Heart left ventricle (tissue), 13 donors: Measurements from ENCODE around the gene GGA2.

Experiments used
- POLR2A ChIP-seq, 2 donors: fragments of 450-650 bp; IDR thresholded peaks; one replicate each; pipeline ENCODE4 v1.6.1; 2017; ENCODE audit warnings: antibody characterized with exemption in 2 of 2, mild to moderate bottlenecking in 2 of 2, moderate library complexity in 2 of 2
- TF ChIP-seq, protein P1 (sequence below), 12 donors: fragments of 200-600 bp; sonication (generic) in 4 of 12; IDR thresholded peaks; one replicate each; pipeline versions ENCODE4 v1.5.0 to v1.8.0; 2018 to 2022; ENCODE audit warnings: antibody characterized with exemption in 12 of 12, mild to moderate bottlenecking in 5 of 12
- donor health status: ischemic (EF 13 %, LVEDD 7.1; RV severe dilation, severe dysfunction).
- donor health status: DM: no; HTN: yes; CAD: no.
- donor health status: DM: no; HTN: no; CAD: no.
- donor health status: ischemic (EF 25% LVEDD 6.9; RV normal size, moderate dysfunction).
- donor health status: ischemic (EF 25% LVEDD 5.7; RV mildly dilated, moderate dysfunction).
- donor health status: ischemic (EF 35%, LVEDD 5.7; RV mildly dilated, moderate dysfunction).
- donor health status: nonischemic (EF 11% LVEDD 7.7; RV severe dilation, severe dysfunction).
- donor health status: DM: yes; HTN: yes; CAD: no.
- donor health status: PGD.
- donor health status: ischemic (EF 29% LVEDD 5.4; RV normal size, mild dysfunction).
- donor health status: nonischemic (EF 23%, LVEDD 6.1; RV moderate dilation, normal function).

- TF ChIP-seq, protein P1, sequence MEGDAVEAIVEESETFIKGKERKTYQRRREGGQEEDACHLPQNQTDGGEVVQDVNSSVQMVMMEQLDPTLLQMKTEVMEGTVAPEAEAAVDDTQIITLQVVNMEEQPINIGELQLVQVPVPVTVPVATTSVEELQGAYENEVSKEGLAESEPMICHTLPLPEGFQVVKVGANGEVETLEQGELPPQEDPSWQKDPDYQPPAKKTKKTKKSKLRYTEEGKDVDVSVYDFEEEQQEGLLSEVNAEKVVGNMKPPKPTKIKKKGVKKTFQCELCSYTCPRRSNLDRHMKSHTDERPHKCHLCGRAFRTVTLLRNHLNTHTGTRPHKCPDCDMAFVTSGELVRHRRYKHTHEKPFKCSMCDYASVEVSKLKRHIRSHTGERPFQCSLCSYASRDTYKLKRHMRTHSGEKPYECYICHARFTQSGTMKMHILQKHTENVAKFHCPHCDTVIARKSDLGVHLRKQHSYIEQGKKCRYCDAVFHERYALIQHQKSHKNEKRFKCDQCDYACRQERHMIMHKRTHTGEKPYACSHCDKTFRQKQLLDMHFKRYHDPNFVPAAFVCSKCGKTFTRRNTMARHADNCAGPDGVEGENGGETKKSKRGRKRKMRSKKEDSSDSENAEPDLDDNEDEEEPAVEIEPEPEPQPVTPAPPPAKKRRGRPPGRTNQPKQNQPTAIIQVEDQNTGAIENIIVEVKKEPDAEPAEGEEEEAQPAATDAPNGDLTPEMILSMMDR (IDR thresholded peaks at IDR 0.05), result no peak
- no peak for TF ChIP-seq POLR2A (IDR thresholded peaks at IDR 0.05)
Observed at GRCh38 chr16:23535901-23536300, 25.6 kb upstream of the GGA2 start.
